Adrenal gland (tissue), 12 donors: ENCODE data around the gene OPRD1. TPM values are rescaled to one million over a fixed set of nuclear protein-coding genes. Genes with fewer than 3 reads are reported as not detected.

Experiments
- DNase-seq, 7 donors: peaks; one replicate each; pipeline ENCODE4 v3.0.0-alpha.2; 2019 to 2020
- H3K27ac ChIP-seq, 5 donors: fragments of 200-600 bp; sonication (generic) in 4 of 5; 1 replicate in 3 of 5; 2 replicates in 2 of 5; pipeline versions ENCODE4 v1.5.1 to v1.8.0; 2016 to 2020; ENCODE audit warnings: mild to moderate bottlenecking in 1 of 5
- H3K27me3 ChIP-seq: fragments of 200-600 bp; 2 replicates; pipeline ENCODE4 v1.8.0; 2021
- H3K36me3 ChIP-seq, 2 donors: fragments of 200-600 bp; replicated peaks in 1 of 2; 1 replicate in 1 of 2; 2 replicates in 1 of 2; pipeline versions ENCODE4 v1.5.1 to v1.8.0; 2018 to 2022
- H3K4me1 ChIP-seq, 2 donors: fragments of 200-600 bp; replicated peaks in 1 of 2; 1 replicate in 1 of 2; 2 replicates in 1 of 2; pipeline versions ENCODE4 v1.5.1 to v1.8.0; 2018 to 2021
- H3K4me3 ChIP-seq, 4 donors: fragments of 200-600 bp; sonication (generic) in 3 of 4; one replicate each; pipeline ENCODE4 v1.5.1; 2016 to 2018
- H3K9me3 ChIP-seq, 3 donors: fragments of 200-600 bp; sonication (generic) in 1 of 3; replicated peaks in 1 of 3; 1 replicate in 2 of 3; 2 replicates in 1 of 3; pipeline versions ENCODE4 v1.5.1 to v1.8.0; 2016 to 2021
- POLR2A ChIP-seq, 2 donors: fragments of 450-650 bp; IDR thresholded peaks; one replicate each; pipeline ENCODE4 v1.6.1; 2017; ENCODE audit warnings: antibody characterized with exemption in 2 of 2, mild to moderate bottlenecking in 2 of 2, moderate library complexity in 1 of 2
- WGBS, 4 donors: extraction: QIAGEN DNeasy Blood & Tissue Kit in 2 of 4; methylation state at CpG; one replicate each; pipeline versions ENCODE4 v1.1.5 to v1.1.7; 2013 to 2017; 5-methylcytosine and 5-hydroxymethylcytosine counted together
- intact Hi-C, 2 donors: fragments of 100-400 bp; cut with DNase I; formaldehyde crosslinking; loops; one replicate each; pipeline versions ENCODE4 v1.14.1 to v1.15.0; 2022 to 2023
- polyA plus RNA-seq, 3 donors: library from polyadenylated mRNA; stranded (reverse); fragments of 200-250 nt in 2 of 3; fragments of 350-450 nt in 1 of 3; fragmentation: Illumina TruSeq in 1 of 3; extraction: RNeasy Lipid Tissue Mini Kit (QIAGEN cat#74804) in 1 of 3; gene quantifications; one replicate each; pipeline ENCODE4 v1.2.3, GENCODE V29; 2013 to 2014
- total RNA-seq, 9 donors: library from RNA; depleted of rRNA in 4 of 9; stranded (reverse); fragments of >200 nt in 4 of 9; fragments of 120-200 nt in 1 of 9; fragmentation: NEBNext Ultra II Directional in 1 of 9; extraction: Animal tissue kit (Norgen Biotek cat#: 25700) in 1 of 9; gene quantifications; one replicate each; pipeline versions ENCODE4 v1.1.0 to v1.2.4, GENCODE V29; 2013 to 2023
- TF ChIP-seq, protein P1 (sequence below), 6 experiments: fragments of 450-650 bp in 4 of 6; fragments of 200-600 bp in 2 of 6; sonication (generic) in 1 of 6; IDR thresholded peaks; 1 replicate in 5 of 6; 2 replicates in 1 of 6; pipeline versions ENCODE4 v1.5.1 to v1.8.0; 2016 to 2021; ENCODE audit warnings: antibody characterized with exemption in 6 of 6, mild to moderate bottlenecking in 2 of 6, moderate library complexity in 1 of 6
- donor health status: healthy with polysubstance abuse.
- donor health status: Bipolar disorder and iron deficiency.
- donor health status: DM: yes; HTN: yes; CAD: no.
- donor health status: DM: no; HTN: no; CAD: no.
- donor health status: DM: no; HTN: no; CAD: no.
- donor health status: DM: yes; HTN: yes; CAD: no.

The OPRD1 gene
- total and polyA plus RNA-seq, 12 donors: 0.06 to 1.8 (median 0.35) TPM; not detected in 4

DNA sequence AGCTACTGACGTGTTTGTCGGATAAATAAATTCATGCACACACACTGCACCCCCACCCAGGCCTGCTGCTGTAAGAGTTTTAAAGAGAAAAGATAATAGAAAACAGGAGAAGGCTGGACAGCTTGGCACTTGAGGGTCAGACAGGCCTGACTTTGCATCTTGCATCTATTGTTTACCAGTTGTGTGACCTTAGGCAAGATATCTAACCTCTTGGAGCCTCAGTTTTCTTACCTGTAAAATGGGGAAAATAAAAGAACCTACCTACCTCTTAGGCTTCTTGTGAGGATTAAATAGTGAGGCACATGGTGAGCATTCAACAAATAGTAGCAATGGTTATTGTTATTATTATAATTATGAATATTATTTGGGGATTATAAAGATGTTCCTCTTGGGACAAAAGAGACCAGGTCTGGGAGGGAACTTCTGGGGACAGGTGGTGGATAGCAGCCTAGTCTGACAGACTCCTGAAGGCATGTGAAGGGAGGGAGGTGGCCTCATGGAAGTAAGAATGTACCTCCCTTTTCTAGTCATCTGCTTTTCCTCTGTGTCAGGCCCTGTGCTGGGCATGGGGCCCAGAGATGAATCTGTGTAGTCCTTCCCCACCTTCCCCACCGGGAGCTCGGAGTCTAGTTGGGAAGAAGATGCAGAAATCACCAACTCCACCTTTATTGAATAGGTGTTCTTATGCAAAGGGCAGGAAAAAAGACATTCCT is 84.1 kb downstream of the OPRD1 start:
- Histone ChIP-seq H3K36me3 (no peaks in the 10 kb centered on the region), H3K4me3 (no peak overlapping the region), H3K27ac (no peak overlapping the region), H3K4me1 (peaks cover 15 to 21% of the 10 kb centered on the region in 2 donors), H3K27me3 (no peaks in the 10 kb centered on the region), H3K9me3 (no peaks in the 10 kb centered on the region)
- intact Hi-C loops: no loop called here
- peak in 2 of 7 donors; percentile 38 to 44 for DNase-seq
- TF ChIP-seq, protein P1, sequence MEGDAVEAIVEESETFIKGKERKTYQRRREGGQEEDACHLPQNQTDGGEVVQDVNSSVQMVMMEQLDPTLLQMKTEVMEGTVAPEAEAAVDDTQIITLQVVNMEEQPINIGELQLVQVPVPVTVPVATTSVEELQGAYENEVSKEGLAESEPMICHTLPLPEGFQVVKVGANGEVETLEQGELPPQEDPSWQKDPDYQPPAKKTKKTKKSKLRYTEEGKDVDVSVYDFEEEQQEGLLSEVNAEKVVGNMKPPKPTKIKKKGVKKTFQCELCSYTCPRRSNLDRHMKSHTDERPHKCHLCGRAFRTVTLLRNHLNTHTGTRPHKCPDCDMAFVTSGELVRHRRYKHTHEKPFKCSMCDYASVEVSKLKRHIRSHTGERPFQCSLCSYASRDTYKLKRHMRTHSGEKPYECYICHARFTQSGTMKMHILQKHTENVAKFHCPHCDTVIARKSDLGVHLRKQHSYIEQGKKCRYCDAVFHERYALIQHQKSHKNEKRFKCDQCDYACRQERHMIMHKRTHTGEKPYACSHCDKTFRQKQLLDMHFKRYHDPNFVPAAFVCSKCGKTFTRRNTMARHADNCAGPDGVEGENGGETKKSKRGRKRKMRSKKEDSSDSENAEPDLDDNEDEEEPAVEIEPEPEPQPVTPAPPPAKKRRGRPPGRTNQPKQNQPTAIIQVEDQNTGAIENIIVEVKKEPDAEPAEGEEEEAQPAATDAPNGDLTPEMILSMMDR (IDR thresholded peaks at IDR 0.05): no peak
- TF ChIP-seq POLR2A (IDR thresholded peaks at IDR 0.05): no peak
- 63 to 76% (median 66%) methylated on average over 4 of the region's 4 CpGs for WGBS, 4 donors

DNA sequence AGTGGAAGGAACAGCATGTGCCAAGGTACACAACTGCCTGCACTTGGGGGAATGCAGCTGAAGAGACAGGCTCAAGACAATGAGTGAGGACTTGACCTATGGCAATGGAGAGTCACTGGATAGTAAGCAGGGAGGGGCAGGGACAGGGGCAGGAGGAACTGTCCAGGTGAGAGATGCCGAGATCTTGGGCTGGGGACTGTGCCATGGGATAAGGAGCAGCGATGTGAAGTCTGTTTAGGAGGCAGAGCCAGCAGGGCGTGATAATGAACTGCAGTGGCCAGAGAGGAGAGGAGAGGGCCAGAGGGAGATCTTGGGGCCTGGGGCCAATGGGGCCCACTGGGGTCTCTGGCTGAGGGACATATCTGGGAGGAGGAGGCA is 84.6 kb downstream of the OPRD1 start:
- WGBS, 4 donors: 52 to 86% (median 67%) methylated on average over 3 of the region's 3 CpGs
- intact Hi-C loops: no loop called here
- H3K4me3 ChIP-seq: no peak overlapping the region
- H3K36me3 ChIP-seq: no peaks in the 10 kb centered on the region
- no peaks in the 10 kb centered on the region for H3K9me3 ChIP-seq
- no peak for TF ChIP-seq POLR2A (IDR thresholded peaks at IDR 0.05)
- TF ChIP-seq, protein P1 (IDR thresholded peaks at IDR 0.05): no peak
- no peaks in the 10 kb centered on the region for H3K27me3 ChIP-seq
- no peak for DNase-seq
- H3K4me1 ChIP-seq: peaks cover 15 to 21% of the 10 kb centered on the region in 2 donors
- no peak overlapping the region for H3K27ac ChIP-seq

DNA sequence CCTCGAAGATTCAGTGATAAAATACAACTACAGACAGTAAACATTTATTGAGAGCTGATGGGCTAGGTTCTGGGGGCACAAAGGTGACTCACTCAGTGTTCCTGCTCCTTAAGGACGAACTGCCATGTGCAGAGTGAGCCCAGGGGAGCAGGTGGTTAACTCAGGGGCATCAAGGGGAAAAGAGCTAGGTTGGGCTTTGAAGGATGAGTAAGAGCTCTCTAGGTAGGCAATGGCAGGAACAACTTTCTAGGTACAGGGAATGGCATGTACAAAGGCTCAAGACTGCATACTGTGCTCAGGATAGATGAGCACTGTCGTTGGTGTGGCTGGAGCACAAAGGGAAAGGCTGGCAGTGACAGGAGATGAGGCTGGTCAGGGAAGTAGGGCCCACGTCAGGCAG is 85.8 kb downstream of the OPRD1 start:
- WGBS, 4 donors: 75 to 85% (median 80%) methylated on average over 3 to 4 of the region's 4 CpGs
- H3K36me3 ChIP-seq: no peaks in the 10 kb centered on the region
- intact Hi-C loops: no loop called here

DNA sequence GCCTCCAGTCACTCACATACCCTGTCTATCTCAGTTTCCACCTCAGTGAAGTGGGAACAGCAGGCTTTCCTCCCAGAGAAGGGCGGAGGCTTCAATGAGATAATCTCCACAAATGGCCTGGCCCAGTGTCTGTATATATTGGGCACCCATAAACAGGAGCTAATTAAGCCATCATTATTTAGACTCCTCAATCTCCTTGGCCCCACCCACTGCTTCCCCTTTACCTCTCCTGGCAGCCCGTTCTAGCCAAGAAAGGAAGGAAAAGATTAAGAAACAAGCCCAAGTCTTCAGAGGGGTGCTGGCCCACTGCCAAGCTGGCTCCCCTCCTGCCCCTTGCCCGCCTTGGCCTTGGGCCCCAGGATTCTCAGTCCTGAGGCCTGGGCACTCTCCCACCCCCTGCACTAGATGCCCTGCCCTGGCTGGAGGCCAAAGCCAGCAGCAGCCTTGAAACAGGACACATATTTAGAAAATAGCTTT is 86.5 kb downstream of the OPRD1 start:
- H3K36me3 ChIP-seq: no peaks in the 10 kb centered on the region
- H3K9me3 ChIP-seq: no peaks in the 10 kb centered on the region
- 0 to 45% (median 26%) methylated on average over 2 to 3 of the region's 3 CpGs for WGBS, 4 donors
- TF ChIP-seq, protein P1 (IDR thresholded peaks at IDR 0.05): no peak
- TF ChIP-seq POLR2A (IDR thresholded peaks at IDR 0.05): no peak
- H3K27me3 ChIP-seq: no peaks in the 10 kb centered on the region
- no peak overlapping the region for H3K4me3 ChIP-seq
- H3K27ac ChIP-seq: peak overlapping the region in 1 of 5 donors; percentile 31
- H3K4me1 ChIP-seq: peaks cover 15 to 21% of the 10 kb centered on the region in 2 donors
- intact Hi-C loops: no loop called here
- DNase-seq: peak; percentile 76 to 84 (median 80)

More for the DNA sequence above, 85.8 kb downstream of the OPRD1 start:
- TF ChIP-seq POLR2A (IDR thresholded peaks at IDR 0.05): no peak
- TF ChIP-seq, protein P1 (IDR thresholded peaks at IDR 0.05): no peak
- Histone ChIP-seq H3K4me1 (peaks cover 15 to 21% of the 10 kb centered on the region in 2 donors), H3K27me3 (no peaks in the 10 kb centered on the region), H3K4me3 (no peak overlapping the region), H3K9me3 (no peaks in the 10 kb centered on the region), H3K27ac (peak overlapping the region in 1 of 5 donors; percentile 31)
- no peak for DNase-seq
